Vagina (tissue), 2 donors: ENCODE results near the gene SIK3.

Experiments used
- CTCF ChIP-seq, 3 experiments: fragments of 450-650 bp in 2 of 3; fragments of 200-600 bp in 1 of 3; sonication (generic) in 1 of 3; IDR thresholded peaks; one replicate each; pipeline ENCODE4 v1.5.1; 2017 to 2019; ENCODE audit warnings: antibody characterized with exemption in 3 of 3, mild to moderate bottlenecking in 2 of 3, moderate library complexity in 2 of 3
- POLR2A ChIP-seq, 2 donors: fragments of 450-650 bp; IDR thresholded peaks; one replicate each; pipeline ENCODE4 v1.6.1; 2017; ENCODE audit warnings: antibody characterized with exemption in 2 of 2, mild to moderate bottlenecking in 2 of 2, moderate library complexity in 2 of 2

- TF ChIP-seq CTCF (IDR thresholded peaks at IDR 0.05) (no peak), POLR2A (IDR thresholded peaks at IDR 0.05) (no peak)
These were observed 256.1 kb downstream of the SIK3 start for GRCh38 chr11:116842117-116842516.
